Neural crest cell (in vitro differentiated cells): ENCODE measurements around the gene EFHB. TPM values are rescaled to one million over a fixed set of nuclear protein-coding genes. Genes with fewer than 3 reads are reported as not detected.

Experiments
- DNase-seq: peaks from one replicate; pipeline ENCODE4 v3.0.0; 2021; ENCODE audit warnings: low read depth, mixed read lengths, low spot score
- H3K27ac Mint-ChIP-seq: one replicate; pipeline ENCODE4 v1.8.0; 2021; ENCODE audit warnings: mild to moderate bottlenecking, mixed read lengths; ENCODE audit not compliant: unreplicated experiment
- H3K27me3 Mint-ChIP-seq: 2 replicates; pipeline ENCODE4 v1.8.0; 2021; ENCODE audit warnings: low read depth, mild to moderate bottlenecking, mixed read lengths
- H3K36me3 Mint-ChIP-seq: 2 replicates; pipeline ENCODE4 v1.8.0; 2021; ENCODE audit warnings: low read depth, mild to moderate bottlenecking, mixed read lengths
- H3K4me1 Mint-ChIP-seq: 2 replicates; pipeline ENCODE4 v1.8.0; 2021; ENCODE audit warnings: mixed read lengths
- H3K4me3 Mint-ChIP-seq: one replicate; pipeline ENCODE4 v1.8.0; 2021; ENCODE audit warnings: mild to moderate bottlenecking, mixed read lengths
- H3K9me3 Mint-ChIP-seq: 2 replicates; pipeline ENCODE4 v1.8.0; 2021; ENCODE audit warnings: mixed read lengths
- total RNA-seq: library from RNA; stranded (reverse); gene quantifications from 2 replicates; pipeline ENCODE4 v1.2.1, GENCODE V29; 2021
- TF ChIP-seq, protein P1 (sequence below): fragments of 200-600 bp; sonication (generic); conservative IDR thresholded peaks from 2 replicates; pipeline ENCODE4 v1.5.0; 2021; ENCODE audit warnings: antibody characterized with exemption, mild to moderate bottlenecking

The EFHB gene
- total RNA-seq, 1 donor from 2014 or later: 3.0 TPM

DNA sequence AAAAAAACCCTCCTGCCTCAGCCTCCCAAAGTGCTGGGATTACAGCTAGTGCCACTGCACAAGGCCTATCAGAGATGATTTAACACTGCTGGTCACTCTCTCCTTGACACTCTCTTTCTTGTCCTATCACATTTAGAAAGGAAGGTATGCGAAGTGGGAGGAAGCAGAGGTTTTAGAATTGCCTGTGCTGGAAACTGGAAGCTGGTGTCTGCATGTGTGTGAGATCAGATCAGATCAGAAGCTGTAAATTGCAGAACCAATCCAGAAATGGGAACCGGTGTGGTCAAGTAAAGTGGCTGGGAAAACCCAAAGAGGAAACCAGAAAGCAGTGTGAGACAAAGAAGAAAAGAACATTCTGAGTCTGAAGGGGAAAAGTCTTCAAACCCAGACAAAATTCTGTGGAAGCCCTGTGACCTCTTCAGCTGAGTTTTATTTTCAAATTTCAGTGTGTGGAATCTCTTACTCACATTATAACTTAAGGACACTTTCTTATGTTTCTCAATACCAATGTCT, 2.8 kb downstream of the EFHB start:
- no peak overlapping the region for H3K4me3 Mint-ChIP-seq
- H3K27me3 Mint-ChIP-seq: peaks cover 4% of the 10 kb centered on the region
- DNase-seq: no peak
- no peak overlapping the region for H3K27ac Mint-ChIP-seq
- TF ChIP-seq, protein P1, sequence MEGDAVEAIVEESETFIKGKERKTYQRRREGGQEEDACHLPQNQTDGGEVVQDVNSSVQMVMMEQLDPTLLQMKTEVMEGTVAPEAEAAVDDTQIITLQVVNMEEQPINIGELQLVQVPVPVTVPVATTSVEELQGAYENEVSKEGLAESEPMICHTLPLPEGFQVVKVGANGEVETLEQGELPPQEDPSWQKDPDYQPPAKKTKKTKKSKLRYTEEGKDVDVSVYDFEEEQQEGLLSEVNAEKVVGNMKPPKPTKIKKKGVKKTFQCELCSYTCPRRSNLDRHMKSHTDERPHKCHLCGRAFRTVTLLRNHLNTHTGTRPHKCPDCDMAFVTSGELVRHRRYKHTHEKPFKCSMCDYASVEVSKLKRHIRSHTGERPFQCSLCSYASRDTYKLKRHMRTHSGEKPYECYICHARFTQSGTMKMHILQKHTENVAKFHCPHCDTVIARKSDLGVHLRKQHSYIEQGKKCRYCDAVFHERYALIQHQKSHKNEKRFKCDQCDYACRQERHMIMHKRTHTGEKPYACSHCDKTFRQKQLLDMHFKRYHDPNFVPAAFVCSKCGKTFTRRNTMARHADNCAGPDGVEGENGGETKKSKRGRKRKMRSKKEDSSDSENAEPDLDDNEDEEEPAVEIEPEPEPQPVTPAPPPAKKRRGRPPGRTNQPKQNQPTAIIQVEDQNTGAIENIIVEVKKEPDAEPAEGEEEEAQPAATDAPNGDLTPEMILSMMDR: no peak
- H3K36me3 Mint-ChIP-seq: no peaks in the 10 kb centered on the region
- H3K9me3 Mint-ChIP-seq: no peaks in the 10 kb centered on the region
- H3K4me1 Mint-ChIP-seq: peaks cover 12% of the 10 kb centered on the region

DNA sequence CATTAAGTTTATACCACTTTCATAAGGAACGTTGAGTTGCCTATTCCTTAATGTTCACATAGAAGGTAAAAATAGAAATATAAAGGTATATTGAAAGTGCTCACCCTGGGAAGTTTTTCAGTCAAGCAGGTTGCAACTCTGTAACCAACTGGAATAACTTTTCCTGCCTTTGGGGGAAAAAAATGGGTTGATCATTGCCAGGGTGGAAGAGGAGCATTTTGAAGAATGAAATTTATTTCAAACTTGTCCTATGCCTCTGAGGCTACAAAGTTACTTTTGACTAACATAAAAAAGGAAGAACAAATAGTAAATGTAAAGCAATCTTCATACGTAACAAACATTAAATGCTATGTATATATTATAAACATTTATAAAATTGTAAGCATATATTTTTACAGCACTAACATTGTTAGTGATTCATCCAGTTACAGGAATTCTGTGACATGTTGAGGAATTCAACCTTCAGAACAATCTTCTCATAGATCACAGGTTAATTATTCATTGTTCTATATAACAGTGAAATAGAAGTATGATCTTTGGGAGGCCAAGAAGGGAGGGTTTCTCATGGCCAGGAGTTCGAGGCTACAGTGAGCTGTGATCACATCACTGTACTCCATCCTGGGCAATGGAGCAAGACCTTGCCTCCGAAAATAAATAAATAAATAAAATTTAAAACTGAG, 13.5 kb downstream of the EFHB start:
- H3K4me3 Mint-ChIP-seq: no peak overlapping the region
- H3K36me3 Mint-ChIP-seq: no peaks in the 10 kb centered on the region
- no peak overlapping the region for H3K27ac Mint-ChIP-seq
- no peaks in the 10 kb centered on the region for H3K4me1 Mint-ChIP-seq
- no peak for DNase-seq
- no peaks in the 10 kb centered on the region for H3K9me3 Mint-ChIP-seq
- no peaks in the 10 kb centered on the region for H3K27me3 Mint-ChIP-seq
- TF ChIP-seq, protein P1: no peak

DNA sequence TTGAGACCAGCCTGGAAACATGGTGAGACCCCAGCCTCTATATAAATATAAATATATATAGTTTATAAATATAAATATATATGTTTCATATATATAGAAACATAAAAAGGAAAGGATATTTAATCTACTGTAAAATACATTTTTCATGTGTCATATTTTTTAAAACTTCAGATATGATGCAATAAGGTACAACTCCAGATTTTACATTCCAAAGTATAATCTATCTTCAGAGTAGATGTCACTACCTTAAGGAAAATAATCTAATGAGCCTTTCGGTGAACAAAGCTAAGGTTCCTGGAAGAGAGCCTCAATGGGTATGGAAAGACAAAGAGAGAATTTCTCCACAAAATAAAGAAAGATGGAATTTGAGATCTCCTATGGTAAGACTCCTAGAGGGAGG, 16.9 kb downstream of the EFHB start:
- peaks cover 3% of the 10 kb centered on the region for H3K9me3 Mint-ChIP-seq
- H3K27ac Mint-ChIP-seq: no peak overlapping the region
- H3K4me3 Mint-ChIP-seq: no peak overlapping the region
- H3K4me1 Mint-ChIP-seq: no peaks in the 10 kb centered on the region
- no peak for DNase-seq
- no peaks in the 10 kb centered on the region for H3K36me3 Mint-ChIP-seq
- H3K27me3 Mint-ChIP-seq: no peaks in the 10 kb centered on the region
- TF ChIP-seq, protein P1: no peak

DNA sequence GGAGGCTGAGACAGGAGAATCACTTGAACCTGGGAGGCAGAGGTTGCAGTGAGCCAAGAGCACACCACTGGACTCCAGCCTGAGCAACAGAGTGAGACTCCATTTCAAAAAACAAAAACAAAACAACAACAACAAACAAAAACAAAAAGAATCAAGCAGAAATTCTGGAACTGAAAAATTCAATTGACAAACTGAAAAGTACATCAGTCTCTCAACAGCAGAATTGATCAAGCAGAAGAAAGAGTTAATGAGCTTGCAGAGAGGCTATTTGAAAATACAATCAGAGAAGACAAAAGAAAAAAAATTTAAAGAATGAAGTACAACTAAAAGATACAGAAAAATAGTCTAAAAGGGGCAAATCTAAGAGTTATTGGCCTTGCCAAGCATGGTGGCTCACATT, 22.6 kb downstream of the EFHB start:
- DNase-seq: no peak
- peaks cover 6% of the 10 kb centered on the region for H3K9me3 Mint-ChIP-seq
- TF ChIP-seq, protein P1: no peak
- no peaks in the 10 kb centered on the region for H3K4me1 Mint-ChIP-seq
- H3K4me3 Mint-ChIP-seq: no peak overlapping the region
- H3K27me3 Mint-ChIP-seq: no peaks in the 10 kb centered on the region
- H3K27ac Mint-ChIP-seq: no peak overlapping the region
- H3K36me3 Mint-ChIP-seq: peaks cover 2% of the 10 kb centered on the region

DNA sequence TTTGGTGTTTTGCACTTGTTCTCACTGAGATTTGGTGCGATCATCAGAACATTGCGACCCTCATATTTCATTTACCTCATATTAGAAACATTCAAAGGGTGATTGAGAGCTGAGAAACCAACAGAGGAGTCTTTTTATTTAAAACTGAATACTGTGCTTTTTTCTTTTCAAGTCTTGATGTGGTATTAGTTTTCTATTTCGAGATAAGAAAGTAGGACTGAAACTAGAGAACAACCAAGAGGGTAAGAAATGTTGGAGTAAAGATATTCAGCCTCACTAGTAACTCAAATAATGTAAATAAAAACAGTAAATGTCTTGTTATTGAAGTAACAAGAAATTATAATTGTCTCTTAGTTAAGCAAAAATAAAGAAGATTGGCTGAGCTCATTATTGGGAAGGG, 26.5 kb downstream of the EFHB start:
- Mint-ChIP-seq H3K27ac (no peak overlapping the region), H3K4me1 (no peaks in the 10 kb centered on the region), H3K4me3 (no peak overlapping the region), H3K36me3 (peaks cover 2% of the 10 kb centered on the region), H3K27me3 (no peaks in the 10 kb centered on the region), H3K9me3 (peaks cover 3% of the 10 kb centered on the region)
- TF ChIP-seq, protein P1: no peak
- DNase-seq: no peak
